Fibroblast of villous mesenchyme (primary cell): Measurements from ENCODE around the gene SFXN5. TPM values are rescaled to one million over a fixed set of nuclear protein-coding genes. Genes with fewer than 3 reads are reported as not detected.

Source experiments
- DNase-seq: peaks from one replicate; pipeline ENCODE4 v3.0.0-alpha.2; 2010; ENCODE audit warnings: low read depth
- H3K4me3 ChIP-seq: 2 replicates; pipeline ENCODE4 v1.5.1; 2011; ENCODE audit warnings: low read depth, mild to moderate bottlenecking, low read length
- CTCF ChIP-seq: IDR thresholded peaks from 2 replicates; pipeline ENCODE4 v1.5.1; 2012; ENCODE audit warnings: low read depth, mild to moderate bottlenecking, low read length; ENCODE audit not compliant: insufficient read depth
- total RNA-seq: library from RNA; depleted of rRNA; stranded (reverse); fragments of >200 nt; gene quantifications from 2 replicates; pipeline ENCODE4 v1.2.3, GENCODE V29; 2012

The SFXN5 gene
- total RNA-seq, 1 donor: 12.1 TPM

- peak; percentile 16 for DNase-seq
- no peak overlapping the region for H3K4me3 ChIP-seq
- no peak for TF ChIP-seq CTCF
These were observed 155.4 kb downstream of the SFXN5 start for GRCh38 chr2:72915907-72916742.

GRCh38 chr2:72915320-72915906 is 156.1 kb downstream of the SFXN5 start:
- TF ChIP-seq CTCF: no peak
- no peak overlapping the region for H3K4me3 ChIP-seq

GRCh38 chr2:72914589-72915319 is 156.8 kb downstream of the SFXN5 start:
- no peak for TF ChIP-seq CTCF
- no peak overlapping the region for H3K4me3 ChIP-seq
- no peak for DNase-seq

More at GRCh38 chr2:72915320-72915906, 156.1 kb downstream of the SFXN5 start:
- DNase-seq: no peak

GRCh38 chr2:72914206-72914559 is 157.3 kb downstream of the SFXN5 start:
- H3K4me3 ChIP-seq: no peak overlapping the region
- no peak for DNase-seq
- no peak for TF ChIP-seq CTCF

GRCh38 chr2:72913486-72914205 is 157.9 kb downstream of the SFXN5 start:
- no peak overlapping the region for H3K4me3 ChIP-seq
- TF ChIP-seq CTCF: peak; percentile 14
- DNase-seq: no peak

GRCh38 chr2:72911256-72911655 is 160.3 kb downstream of the SFXN5 start:
- H3K4me3 ChIP-seq: no peak overlapping the region
- no peak for TF ChIP-seq CTCF
- DNase-seq: no peak
